HPDE6-E6E7 (cell line): Measurements from ENCODE around the gene FGD3.
"Not testable (repeated sequence)": the region's sequence is repeated elsewhere in the genome, so short reads cannot be mapped to it uniquely, and the experiment has no call there.

ENCODE experiments used
- DNase-seq: peaks from one replicate; pipeline ENCODE4 v3.0.0; 2011; ENCODE audit warnings: missing footprints; ENCODE audit errors: extremely low spot score

Gene FGD3

GRCh38 chr9:92977279-92977678 lies 30.0 kb downstream of the FGD3 start:
- no peak for DNase-seq

- DNase-seq: no peak
These were observed 31.1 kb downstream of the FGD3 start for GRCh38 chr9:92978345-92978875.

DNA sequence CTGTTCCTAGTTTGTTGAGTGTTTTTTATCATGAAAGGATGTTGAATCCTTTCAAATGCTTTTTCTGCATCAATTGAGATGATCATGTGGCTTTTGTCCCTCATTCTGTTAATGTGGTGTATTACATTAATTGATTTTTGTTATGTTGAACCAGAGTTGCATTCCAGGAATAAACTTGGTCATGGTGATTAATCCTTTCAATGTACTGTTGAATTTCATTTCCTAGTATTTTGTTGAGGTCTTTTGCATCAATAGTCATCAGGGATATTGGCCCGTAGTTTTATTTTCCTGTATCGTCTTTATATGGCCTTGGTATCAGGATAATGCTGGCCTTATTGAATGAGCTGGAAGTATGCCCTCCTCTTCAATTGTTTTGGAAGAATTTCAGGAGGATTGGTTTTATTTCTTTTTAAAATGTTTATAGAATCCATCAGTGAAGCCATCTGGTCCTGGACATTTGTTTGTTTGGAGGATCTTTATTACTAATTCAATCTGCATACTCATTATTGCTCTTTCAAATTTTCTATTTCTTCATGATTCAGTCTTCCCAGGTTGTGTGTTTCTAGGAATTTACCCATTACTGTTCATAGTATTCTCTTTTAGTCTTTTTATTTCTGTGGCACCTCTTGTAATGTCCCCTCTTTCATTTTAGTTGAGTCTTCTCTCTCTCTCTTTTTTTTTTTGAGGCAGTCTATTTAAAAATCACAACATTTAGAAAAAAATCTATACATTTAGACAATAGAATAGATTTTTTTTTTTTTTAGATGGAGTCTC lies 32.1 kb downstream of the FGD3 start:
- DNase-seq: no peak

- DNase-seq: no peak
These were observed 32.9 kb downstream of the FGD3 start for GRCh38 chr9:92980085-92980745.

DNA sequence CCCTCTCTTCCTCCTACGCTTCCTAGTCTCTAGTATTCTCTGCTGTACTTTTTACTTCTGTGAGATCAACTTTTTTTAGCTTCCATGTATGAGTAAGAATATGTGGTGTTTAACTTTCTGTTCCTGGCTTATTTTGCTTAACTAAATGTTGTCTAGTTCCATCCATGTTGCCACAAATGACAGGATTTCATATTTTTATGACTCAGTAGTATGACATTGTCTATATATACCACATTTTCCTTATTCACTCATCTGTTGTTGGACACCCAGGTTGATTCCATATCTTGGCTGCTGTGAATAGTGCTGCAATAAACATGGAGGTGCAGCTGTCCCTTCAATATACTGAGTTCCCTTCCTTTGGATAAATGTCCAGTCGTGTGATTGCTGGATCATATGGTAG lies 34.8 kb downstream of the FGD3 start:
- no peak for DNase-seq

GRCh38 chr9:92983984-92984589 lies 36.8 kb downstream of the FGD3 start:
- no peak for DNase-seq

GRCh38 chr9:92984976-92985375 lies 37.7 kb downstream of the FGD3 start:
- DNase-seq: no peak

DNA sequence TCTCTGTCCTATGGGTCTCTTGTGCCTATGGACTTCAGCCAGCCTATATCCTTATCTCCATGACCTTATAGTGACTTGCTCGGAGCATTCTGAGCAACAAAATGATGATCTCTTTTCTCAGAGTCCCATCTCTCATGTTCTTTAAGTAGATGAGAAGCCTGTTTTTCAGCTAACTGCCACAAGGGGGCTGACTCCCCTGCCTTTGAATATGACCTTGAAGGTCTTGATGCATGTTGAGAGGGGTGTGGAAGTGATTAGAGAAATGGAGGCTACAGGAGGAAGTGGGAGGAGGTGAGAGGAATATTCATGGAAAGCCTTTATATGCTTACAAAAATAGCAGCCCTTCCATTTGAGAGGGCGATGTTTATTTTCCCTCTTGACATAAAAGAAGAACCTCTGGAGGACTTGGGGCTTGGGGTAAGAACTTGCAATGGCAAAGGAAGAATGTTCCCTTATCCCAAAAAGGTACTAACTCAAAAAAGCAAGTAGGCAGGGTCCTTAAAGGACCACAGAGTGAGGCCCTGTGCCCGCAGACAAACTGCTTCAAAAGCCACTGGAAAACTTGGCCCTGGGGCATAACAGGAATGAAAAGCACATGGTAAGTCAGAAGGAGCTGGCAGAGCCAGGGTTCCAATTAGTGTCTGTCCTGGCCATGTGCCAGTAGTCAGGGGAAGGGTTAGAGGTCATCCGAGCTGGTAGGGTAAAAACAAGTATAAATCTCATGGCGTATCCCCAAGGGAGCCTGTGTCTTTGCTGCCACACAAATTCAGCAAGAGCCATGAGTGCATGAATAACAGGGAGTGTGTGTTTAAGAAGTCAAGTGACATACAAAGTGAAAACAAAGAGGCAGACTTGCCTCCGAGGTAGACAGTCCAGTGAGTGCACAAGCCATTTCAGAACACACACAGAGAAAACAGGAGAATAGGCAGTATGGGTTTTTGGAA lies 39.1 kb downstream of the FGD3 start:
- DNase-seq: no peak

DNA sequence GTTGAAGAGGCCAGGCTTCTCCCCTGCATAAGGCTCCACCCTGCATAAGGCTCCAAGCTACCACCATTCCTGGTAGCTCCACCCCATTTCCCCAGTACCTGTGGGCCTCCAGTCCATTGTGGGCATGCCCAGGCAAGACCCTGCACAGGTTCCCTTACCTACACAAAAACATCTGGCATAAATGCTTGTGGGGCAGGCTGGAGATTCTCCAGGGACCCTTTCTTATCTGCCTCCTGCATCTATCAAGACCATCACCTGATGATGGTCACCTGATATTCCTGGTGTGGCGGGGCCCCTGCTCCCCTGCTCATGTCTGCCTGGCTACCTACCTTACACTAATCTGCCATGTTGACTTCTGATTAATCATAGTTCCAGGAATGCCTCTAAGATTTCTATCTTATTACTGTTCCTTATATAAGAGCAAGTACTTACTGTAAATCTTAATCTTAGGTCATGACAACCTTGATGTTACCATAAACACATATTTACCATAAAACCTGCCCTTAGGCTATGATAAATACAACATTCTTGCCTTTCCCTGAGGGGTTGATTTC lies 41.0 kb downstream of the FGD3 start:
- no peak for DNase-seq

DNA sequence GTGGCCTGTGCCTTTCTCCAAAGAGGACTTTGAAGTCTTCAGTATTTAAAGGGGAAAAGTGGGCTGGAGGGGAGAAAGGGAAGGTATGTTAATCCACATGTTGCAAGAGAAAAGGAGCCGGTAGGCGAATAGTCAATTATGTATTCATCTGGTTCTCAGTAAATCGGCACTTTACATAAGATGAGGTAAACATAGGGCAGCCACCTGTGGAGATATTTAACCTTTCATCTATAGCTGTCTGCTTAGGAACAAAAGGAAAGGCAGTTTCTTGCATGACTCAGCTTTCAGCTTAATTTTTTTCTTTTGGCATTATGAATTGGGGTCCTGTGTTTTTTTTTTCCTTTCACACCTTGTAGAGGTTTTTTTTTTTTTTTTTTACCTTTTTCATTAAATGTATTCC lies 42.2 kb downstream of the FGD3 start:
- DNase-seq: no peak

DNA sequence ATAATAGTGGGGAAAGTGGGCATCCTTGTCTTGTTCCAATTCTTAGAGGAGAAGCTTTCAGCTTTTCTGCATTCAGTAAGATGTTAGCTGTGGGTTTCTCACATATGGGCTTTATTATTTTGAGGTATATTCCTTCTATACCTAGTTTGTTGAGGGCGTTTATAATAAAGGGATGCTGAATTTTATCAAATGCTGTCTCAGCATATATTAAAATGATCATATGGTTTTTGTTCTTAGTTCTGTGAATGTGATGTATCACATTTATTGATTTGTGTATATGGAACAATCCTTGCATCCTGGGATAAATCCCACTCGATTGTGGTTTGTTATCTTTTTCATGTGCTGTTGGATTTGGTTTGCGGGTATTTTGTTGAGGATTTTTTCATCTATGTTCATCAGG lies 43.1 kb downstream of the FGD3 start:
- DNase-seq: no peak

DNA sequence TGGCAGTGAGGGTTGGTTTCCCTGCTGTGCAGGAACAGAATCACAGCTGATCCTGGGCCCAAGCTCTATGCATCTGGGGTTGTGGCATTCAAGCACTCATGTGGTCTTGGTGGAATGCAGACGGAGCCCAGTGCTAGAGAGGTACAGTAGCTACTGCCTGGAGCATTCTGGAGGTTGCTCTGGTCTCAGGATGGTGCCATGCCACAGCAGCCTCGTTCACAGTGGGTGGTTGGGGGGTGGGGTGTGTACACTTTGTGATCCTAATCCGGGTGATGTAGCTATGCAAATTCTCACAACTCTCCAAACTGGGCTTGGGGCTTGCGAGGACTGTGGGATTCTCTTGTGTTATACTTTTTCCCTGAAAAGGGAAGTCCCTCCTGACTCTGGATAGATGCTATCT lies 45.2 kb downstream of the FGD3 start:
- DNase-seq: no peak

GRCh38 chr9:92998871-92999270 lies 51.5 kb downstream of the FGD3 start:
- not testable (repeated sequence) for DNase-seq

DNA sequence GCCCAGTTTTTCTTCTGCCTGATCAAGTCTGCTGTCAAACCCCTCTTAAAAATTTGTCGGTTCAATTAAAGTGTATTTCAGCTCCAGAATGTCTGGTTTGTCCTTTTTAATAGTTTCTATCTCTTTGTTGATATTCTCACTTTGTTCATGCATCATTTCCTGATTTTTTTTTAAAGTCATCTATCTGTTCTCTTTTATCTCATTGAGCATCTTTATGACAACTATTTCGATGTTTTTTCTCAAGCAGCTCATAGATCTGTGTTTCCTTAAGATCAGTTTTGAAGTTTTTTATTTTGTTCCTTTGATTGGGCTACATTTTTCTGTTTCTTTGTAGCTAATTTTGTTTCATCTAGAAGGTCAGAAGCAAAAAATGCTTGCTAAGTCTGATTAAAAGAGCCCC lies 53.7 kb downstream of the FGD3 start:
- no peak for DNase-seq

- no peak for DNase-seq
These were observed 55.4 kb downstream of the FGD3 start for GRCh38 chr9:93002700-93003099.

DNA sequence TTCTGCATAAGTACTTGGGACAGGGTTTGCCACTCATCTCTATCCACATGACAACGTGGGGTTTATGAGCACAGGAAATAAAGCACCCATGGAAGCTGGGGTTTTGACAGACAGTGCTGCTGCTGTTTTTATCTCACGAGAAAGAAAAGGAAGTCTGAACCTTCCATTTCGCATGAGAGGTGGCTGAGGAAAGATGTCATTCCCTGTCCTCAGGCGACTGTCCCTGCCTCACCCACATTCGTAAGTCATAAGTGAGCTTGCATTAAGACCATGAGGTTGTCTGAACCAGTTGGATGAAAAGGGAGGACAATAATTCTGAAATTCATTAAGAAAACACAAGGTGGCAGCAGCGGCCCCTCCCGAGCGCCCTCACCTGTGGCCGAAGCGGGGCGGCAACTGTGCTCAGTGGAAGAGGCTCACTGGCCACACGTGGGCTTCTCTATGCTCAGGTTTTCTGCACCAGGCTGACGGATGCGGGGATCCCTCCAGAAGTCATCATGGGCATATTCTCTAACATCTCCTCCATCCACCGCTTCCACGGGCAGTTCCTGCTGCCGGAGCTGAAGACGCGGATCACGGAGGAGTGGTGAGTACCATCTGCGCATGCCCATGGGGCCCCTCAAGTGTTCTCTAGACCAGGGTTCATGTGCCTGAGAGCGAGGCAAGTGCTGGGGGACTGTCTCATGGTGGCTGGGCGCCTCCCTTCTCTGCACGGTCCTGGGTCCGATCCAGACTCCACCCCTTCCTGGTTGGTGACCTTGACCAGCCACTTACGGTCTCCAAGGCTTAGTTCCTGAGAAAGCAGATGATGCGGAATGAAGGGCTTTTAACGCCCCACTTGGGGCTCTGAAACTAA lies 56.5 kb downstream of the FGD3 start:
- peak; percentile 60 for DNase-seq

DNA sequence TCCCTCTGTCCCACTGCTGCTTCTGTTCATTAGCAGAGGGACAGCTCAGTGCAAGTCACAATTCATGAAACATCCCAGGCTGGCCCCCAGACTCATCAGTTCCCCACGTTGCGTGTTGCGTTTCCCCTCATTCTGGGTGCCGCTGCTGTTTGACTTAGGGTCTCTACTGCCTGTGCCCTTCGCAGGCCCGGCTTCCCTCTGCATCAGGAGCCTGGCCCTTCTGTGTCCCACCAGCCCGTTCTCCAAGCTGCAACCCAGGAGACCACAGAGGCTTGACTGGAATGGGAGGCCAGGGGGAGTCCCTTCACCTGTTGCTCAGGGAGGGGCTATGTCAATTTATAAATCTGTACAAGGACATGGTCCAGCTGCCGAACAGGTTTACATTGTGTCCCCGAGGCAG lies 57.2 kb downstream of the FGD3 start:
- no peak for DNase-seq

DNA sequence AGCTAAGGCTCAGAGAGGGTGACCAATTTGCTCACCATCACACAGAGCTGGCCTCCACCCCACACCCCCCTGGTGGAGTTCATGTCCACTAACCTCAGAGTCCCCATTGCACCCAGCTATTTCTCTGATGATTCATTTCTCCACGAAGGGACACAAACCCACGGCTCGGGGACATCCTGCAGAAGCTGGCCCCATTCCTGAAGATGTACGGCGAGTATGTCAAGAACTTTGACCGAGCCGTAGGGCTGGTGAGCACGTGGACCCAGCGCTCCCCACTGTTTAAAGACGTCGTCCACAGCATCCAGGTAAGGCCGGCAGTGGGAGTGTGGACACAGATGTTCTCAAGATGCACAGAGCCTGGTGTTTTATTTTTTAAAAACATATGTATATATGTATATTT lies 58.6 kb downstream of the FGD3 start:
- DNase-seq: no peak

- no peak for DNase-seq
These were observed 60.3 kb downstream of the FGD3 start for GRCh38 chr9:93007529-93008058.

- no peak for DNase-seq
These were observed 61.1 kb downstream of the FGD3 start for GRCh38 chr9:93008457-93008856.
